Stimulated activated CD4-positive, alpha-beta T cell treated with anti-CD3 and anti-CD28 coated beads, Interleukin-2, amount 100 ng/mL, for 4 hours (primary cell): ENCODE measurements around the gene INAFM2.

ENCODE experiments used
- DNase-seq: peaks from one replicate; pipeline ENCODE4 v3.0.0-alpha.2; 2020; ENCODE audit warnings: low read depth

INAFM2 gene

DNA sequence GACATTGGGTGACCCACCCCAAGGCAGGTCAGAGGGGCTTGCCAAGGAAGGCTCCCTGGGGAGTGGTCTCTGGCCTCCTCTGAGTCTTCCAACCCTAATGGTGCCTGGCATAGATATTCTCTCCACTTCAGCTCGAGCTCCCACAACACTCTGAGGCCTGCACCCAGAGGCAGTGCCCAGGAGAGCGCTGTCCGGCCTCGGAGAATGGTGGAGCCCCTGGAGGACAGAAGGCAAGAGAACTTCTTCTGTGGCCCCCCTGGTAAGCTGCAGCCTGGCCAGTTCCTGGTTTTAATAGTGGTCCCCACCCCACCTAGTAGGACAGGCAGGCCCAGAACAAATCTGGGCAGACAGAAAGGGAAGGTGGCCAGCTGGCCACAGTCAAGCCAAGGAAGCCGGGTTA is 41.5 kb downstream of the INAFM2 start:
- DNase-seq: no peak

- DNase-seq: no peak
Observed at GRCh38 chr15:40365624-40366456, 42.3 kb downstream of the INAFM2 start.

- no peak for DNase-seq
Observed at GRCh38 chr15:40366457-40367370, 43.2 kb downstream of the INAFM2 start.

DNA sequence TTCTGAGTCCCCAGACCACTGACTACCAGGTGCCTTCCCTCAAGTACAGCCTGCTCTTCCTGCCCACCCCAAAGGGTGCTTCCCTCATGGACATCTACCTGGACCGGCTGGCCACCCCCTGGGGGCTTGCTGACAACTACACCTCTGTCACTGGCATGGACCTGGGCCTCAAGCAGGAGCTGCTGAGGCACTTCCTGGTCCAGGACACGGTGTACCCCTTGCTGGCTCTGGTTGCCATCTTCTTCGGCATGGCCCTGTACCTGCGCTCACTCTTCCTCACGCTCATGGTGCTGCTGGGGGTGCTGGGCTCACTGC is 43.8 kb downstream of the INAFM2 start:
- DNase-seq: no peak

GRCh38 chr15:40367686-40368611 is 44.5 kb downstream of the INAFM2 start:
- DNase-seq: peak; percentile 84

- DNase-seq: no peak
Observed at GRCh38 chr15:40368719-40369473, 45.4 kb downstream of the INAFM2 start.

DNA sequence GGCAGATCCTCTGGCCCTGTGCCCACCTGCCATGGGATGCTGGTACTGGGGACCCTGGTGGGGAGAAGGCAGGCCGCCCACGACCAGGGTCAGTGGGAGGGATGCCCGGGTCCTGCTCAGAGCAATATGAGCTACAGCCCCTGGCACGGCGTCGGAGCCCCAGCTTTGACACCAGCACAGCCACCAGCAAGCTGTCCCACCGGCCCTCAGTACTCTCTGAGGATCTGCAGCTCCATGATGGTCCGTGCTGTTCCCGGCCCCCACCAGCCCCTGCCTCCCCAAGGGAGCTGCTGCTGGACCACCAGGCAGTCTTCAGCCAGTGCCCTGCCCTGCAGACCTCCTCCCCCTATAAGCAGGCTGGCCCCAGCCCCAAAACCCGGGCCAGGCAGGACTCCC is 46.0 kb downstream of the INAFM2 start:
- no peak for DNase-seq

GRCh38 chr15:40369971-40370370 is 46.5 kb downstream of the INAFM2 start:
- no peak for DNase-seq

DNA sequence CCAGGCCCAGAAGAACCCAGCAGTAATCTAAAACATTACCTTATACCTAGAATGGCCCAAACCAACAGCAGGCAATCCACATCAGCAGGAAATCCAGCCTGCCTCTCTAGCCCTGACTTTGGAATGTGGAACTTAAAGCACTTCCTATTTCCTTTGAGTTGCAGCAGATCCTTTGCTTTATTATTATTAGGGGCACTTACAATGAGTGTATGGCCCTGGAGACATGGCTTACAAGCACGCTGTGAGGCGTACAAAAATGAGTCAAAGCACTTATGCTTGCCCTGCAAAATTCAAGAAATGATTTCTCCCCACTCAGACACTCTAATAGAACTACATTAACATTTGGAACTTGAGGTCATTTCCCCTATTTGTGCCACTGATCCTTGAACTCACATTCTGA is 49.5 kb downstream of the INAFM2 start:
- no peak for DNase-seq
